HG02981 (cell line): Measurements from ENCODE around the gene RPP21.

ENCODE experiments used
- ATAC-seq: cut with Tn5 transposase; IDR thresholded peaks from one replicate; pipeline ENCODE4 v1.9.1; 2021; ENCODE audit warnings: mild to moderate bottlenecking, moderate library complexity; ENCODE audit not compliant: unreplicated experiment

RPP21 gene

DNA sequence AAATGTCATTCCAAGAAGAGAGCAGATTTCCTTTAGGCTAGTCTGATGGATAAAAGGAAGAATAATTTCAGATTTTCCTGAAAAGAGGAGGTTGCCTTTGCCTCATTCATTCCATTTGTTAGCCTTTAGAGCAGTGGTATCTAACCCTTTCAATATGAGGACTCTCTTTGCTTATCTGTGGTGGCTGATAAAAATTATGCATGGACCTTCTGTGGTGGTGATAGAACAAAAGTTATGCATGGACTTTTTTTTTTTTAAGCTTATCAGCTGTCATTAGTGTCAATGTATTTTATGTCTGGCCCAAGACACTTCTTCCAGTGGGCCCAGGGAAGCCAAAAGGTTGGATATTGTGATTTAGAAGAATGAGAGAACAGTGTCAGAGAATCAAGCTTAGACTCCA, 16.6 kb upstream of the RPP21 start:
- ATAC-seq = no peak

DNA sequence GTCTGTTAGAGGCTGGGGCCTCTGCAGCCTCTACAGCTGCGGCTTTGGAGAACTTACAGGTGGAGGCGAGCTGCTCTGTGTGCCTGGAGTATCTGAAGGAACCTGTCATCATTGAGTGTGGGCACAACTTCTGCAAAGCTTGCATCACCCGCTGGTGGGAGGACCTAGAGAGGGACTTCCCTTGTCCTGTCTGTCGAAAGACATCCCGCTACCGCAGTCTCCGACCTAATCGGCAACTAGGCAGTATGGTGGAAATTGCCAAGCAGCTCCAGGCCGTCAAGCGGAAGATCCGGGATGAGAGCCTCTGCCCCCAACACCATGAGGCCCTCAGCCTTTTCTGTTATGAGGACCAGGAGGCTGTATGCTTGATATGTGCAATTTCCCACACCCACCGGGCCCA, 15.6 kb upstream of the RPP21 start:
- no peak for ATAC-seq

DNA sequence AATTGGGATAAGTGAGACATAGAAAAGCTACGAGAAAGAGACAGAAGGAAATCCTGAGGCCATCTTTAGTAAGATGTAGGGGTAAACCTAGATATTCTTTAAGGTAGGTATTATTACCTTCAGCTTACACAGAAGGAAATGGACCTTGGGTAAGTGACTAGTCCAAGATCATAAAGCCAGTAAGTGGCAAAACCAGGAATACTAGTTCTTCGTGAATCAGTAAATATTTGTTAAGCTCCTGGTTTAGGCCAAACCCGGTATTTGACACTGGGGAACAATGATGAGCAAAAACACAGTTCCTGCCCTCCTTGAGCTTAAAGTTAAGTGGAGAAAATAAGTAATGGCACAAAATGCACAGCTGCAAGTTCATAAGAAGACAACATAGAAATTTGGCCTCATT, 13.0 kb upstream of the RPP21 start:
- ATAC-seq = no peak

DNA sequence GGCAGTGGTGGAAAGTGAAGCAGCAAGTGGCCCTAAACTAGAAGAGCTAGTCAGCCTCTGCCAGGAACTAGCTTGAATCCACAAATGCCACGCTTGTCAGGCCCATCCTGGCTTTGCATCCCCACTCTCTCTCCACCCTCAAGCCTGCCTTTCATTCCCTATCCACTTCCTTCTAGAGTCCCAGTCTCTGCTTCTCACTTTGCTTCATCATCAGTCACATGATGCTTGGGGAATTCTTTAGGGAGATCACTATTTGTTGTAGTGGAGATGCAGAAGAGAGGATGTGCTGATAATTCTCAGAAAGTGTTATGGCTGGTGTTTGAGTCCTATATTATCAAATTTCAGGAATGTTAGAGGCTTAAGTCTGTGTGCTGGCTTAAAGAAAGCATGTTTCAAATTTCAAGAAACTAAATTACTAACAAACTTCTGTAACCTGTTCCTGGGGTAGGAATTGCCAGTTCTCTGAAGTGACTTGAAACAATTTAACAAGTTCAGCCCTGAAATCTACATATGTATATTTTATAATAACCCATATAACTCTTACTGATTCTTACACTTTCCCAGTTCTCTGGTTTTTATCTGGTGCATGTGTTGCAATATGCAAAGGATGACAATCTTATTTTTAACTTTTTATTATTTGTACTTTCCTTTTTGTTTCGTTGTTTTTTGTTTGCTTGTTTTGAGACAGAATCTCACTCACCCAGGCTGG, 10.7 kb upstream of the RPP21 start:
- ATAC-seq = no peak

DNA sequence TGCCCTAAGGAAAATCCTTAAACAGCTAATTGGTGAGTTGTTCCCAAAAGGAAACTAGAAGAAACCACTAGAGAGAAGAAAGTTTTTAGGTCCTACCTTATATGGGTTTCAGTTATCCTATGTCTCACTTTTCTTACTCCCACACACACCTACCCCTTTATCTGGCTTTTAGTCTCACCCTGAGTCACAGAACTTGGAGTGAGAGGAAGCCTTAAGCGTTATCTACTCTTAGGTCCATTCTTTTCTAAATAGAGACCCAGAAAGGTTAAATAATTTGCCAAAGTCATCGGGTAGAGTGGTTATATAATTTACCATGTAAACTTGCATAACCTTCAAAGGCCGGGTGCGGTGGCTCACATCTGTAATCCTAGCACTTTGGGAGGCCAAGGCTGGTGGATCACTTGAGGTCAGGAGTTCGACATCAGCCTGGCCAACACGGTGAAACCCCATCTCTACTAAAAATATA, 4.3 kb upstream of the RPP21 start:
- ATAC-seq = no peak

DNA sequence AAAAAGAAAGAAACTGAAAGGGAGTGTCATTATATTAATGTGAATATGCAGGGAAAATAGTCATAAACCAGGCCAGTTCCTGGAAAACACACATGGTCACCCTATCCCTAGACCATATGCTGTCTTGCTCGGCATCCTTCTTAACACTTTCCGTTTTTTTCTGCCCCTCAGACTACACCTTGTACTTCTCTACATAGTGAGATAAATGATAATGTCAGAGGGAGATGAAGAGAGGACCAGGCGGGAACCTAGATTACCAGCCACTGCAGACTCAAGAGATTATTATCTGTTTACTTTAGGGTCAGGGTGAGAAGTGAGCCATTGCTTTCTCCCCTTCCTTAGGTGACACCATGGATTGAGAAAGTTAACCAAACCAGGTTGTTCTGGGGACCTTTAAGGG, 3.7 kb upstream of the RPP21 start:
- no peak for ATAC-seq

DNA sequence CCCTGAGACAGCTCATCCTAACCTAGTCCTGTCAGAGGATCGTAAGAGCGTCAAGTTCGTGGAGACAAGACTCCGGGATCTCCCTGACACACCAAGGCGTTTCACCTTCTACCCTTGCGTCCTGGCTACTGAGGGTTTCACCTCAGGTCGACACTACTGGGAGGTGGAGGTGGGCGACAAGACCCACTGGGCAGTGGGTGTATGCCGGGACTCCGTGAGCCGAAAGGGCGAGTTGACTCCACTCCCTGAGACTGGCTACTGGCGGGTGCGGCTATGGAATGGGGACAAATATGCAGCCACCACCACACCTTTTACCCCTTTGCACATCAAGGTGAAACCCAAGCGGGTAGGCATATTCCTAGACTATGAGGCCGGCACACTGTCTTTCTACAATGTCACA, 3.2 kb upstream of the RPP21 start:
- ATAC-seq = no peak

DNA sequence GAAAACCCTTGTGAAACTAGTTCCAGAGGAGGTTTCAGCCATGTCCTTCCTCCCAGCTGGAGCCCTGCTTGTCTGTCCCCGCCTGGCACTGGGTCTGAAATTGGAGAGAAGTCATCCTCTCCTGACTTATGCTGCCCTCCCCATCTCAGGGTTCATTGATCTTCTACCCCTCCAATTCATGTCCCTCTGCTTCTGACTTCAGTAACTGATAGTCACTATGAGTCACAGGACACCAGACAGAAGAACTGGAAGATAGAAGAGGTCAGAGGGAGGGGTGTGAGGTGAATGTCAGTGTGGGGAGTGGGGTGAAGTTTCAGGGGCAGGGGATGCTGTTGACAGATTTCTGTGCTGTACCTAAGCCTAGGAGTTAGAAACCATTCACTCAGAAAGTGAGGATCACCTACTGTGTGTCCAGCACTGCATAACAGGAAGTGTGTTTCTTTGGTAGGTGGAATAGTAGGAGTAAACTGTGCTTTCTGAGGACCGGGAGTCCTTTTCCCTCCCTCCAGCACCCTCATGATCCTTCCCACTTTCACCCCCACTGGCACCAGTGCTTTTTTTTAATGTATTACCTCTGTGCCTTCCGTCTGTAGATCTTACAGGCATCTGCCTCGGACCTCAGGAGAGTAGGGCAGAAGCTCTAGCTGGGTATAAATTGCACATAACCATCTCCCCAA, 627 bp upstream of the RPP21 start:
- ATAC-seq = no peak

DNA sequence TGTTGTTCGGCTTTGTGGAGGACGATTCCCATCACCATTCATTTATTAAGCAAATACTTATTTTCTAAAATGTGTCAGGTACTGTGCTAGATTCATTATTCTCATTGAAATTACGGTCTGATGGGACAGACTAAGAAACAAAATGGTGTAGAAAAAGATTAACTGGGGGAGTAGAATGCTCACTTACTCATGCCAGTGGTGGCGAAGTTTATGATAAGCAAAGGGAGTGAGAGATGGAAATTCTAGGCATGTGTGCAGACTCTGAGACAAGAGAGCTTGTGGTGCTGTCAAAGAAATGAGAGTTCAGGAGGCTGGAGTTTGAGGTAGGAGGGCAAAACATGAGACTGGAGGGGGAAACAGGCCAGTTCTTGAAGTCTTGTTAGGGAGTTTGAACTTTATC, 896 bp downstream of the RPP21 start:
- no peak for ATAC-seq

DNA sequence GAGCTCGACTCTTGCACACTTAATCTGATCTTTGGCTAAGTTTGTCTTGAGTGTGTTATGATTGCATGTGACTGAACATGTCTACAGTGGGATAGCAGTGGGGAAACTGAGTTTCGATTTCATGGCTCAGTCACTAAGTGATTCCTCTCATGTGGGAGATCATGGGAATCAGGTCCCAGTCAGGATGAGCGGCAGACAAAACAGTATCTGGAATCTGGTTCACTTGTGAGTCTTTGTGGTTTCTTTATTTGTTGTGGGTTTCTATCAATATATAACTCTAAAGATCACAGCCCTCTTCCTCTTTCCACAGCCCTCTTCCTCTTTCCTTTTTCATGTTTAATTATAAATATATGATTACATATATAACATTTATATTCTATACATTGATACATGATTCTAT, 4.0 kb downstream of the RPP21 start:
- no peak for ATAC-seq

DNA sequence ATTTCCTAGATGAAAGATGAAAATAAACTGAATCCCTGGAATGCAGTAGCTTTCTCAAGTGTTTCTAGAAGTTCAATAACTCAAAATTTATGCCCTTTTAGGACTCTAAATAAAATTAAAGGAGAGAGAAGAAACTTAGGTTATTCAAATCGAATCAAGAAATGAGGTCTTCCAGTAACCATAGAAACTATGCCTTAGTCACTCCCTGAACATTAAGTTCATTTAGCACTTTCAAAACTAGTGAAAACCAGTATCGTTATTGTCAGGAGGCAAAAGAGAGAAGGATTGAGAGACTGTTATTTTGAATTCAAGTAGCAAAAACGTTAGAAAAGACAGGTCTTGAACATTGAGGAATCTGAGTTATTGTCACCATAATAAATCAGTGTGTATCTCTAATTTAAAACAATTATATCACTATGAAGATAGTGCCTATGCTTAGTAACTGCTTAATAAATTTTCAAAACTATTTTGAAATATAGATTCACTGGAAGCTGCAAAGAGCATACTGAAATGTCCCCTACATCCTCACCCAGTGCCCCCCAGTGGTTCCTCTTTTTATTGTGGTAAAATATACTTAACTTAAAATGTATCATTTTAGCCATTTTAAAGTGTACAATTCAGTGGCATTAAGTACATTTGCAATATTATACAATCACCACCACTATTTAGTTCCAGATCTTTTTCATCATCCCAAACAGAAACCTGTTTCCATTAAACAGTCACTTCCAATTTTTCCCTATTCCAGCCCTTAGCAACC, 4.6 kb downstream of the RPP21 start:
- no peak for ATAC-seq

DNA sequence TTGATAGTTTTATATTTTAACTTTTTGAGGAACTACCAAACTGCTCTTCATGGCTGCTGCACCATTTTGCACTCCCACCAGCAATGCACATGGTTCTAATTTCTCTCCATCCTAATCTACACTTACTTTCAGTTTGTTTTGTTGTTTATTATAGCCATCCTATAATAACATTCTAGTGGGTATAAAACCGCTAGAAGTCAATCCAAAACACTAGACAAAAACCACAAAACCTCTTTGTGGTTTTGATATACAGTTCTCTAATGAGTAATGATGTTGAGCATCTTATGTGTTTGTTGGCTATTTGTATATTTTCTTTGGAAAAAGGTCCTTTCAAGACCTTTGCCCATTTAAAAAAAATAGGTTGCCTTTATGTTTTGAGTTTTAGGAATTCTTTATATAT, 5.6 kb downstream of the RPP21 start:
- ATAC-seq = no peak

DNA sequence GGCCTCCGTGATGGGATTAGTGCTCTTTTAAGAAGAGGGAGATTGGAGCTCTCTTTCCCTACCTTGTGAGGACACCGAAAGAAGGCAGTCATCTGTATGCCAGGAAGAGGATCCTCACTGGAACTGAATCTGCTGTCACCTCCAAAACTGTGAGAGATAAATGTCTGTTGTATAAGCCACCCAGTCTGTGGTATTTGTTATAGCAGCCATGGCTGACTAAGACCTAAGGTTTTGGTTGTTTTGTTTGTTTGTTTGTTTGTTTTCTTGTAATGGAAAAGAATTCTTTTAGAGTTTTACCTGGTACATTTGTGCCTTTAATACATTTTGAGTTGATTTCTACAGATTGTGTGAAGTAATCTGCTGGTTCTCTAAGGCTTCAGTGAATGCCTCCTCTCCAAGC, 7.6 kb downstream of the RPP21 start:
- no peak for ATAC-seq

DNA sequence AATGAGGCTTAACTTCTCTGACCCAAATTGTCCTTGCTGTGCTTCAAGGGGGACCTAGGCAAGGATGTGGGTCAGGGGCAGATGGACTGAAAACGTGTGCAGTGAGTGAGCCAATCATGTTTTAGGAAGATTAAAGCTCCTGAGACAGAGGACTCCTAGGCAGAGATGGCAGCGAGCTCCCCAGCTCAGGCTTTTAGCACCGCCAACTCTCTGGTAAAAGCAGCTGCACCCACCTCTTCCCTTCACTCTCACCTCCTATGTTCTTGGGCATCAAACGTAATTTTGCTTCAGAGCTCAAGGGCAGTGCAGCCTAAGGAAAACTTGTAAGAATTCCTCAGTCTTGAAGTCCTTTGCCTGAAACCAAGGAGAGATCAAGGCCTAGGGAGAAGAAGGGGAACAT, 10.3 kb downstream of the RPP21 start:
- no peak for ATAC-seq

DNA sequence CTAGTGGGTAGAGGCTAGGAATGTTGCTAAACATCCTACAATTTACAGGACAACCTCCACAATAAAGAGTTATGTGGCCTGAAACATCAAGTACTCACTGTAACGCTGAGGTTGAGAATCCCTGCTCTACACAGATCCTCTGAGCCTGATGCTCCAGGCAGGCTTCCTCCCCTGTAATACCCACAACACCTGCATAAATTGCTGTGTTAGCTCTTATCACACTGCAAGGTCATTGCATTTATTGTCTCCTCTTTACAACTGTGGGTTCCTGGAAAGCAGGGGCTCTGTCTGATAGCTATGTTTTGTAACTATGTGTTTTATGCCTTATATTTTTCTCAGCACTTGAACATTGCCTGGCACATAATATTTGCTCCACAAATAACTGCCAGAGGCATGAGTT, 11.6 kb downstream of the RPP21 start:
- no peak for ATAC-seq

DNA sequence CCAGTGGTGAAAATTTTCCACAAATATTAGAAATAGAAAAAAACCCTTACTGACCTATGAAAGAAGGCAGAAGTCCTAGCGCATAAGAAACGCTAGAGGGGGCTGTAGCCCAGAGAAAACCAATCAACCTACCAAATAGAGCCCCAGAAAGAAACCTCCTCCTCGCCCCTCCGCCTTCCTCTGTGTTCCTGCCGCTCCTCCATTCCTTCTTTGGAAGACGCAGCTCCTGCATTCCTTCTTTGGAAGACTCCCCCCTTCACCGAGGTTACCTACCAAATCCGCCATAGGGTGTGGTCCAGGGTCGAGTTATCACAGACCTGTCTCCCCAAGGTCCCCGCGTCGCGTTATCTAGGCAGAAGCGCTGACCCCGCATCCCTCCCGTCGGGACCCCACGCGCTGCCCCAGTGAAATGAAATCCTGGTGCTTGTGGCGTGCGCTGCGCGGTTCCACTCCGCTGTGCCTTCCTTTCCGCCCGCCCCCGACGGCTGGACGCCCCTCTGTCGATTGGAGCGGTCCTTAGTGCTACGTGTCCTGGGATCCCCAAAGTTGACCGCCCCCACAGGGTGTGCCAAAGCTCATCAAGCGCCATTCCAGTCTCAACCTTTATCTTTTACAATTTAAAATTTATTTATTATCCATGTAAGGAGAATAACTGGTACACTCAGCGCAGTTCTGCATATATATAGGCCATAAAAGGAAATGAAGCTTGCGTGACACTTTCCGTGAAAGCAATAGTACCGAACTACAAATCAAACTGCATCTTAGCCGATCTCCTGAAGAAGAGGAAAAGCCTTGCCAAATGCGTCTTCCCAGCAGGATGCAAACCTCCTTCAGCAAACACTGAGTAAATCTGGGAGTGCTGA, 13.0 kb downstream of the RPP21 start:
- no peak for ATAC-seq

DNA sequence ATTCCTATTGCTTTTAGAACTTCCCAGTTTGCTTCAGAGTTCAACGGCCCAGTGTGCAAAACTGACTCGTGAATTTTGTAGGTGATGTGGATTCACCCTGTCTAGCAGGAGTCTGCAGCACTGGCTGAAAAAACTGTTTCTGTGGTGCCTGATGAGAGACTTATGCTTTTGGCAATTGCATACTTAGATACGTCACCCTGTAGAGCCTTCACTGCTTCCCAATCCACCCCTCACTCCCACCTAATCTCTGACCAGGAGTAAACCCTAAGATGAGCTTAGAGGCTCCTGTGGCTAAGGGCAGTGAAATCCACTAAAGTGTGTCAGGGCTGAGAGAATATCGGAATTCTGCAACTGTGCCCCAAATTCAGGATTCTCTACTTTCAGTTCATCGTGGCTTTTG, 14.3 kb downstream of the RPP21 start:
- ATAC-seq = no peak

DNA sequence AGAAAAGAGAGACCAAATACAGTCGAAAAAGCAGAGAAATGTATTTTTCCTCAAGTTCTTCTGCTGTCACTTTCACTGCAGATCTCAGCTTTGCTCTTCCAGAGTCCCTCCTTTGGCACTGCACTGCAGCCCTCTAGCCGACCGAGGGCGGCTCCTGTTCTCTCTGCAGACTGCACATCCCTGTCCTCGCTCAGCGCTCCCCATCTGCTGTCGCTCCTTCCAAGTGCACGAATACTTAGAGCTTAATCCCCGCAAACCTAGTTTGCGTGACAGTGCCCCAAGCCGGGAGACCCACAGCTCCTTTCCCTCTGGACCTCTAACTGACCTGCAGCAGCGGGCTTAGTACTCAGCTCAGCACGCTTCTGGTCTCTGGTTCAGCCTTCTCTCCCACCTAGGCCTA, 15.2 kb downstream of the RPP21 start:
- no peak for ATAC-seq

DNA sequence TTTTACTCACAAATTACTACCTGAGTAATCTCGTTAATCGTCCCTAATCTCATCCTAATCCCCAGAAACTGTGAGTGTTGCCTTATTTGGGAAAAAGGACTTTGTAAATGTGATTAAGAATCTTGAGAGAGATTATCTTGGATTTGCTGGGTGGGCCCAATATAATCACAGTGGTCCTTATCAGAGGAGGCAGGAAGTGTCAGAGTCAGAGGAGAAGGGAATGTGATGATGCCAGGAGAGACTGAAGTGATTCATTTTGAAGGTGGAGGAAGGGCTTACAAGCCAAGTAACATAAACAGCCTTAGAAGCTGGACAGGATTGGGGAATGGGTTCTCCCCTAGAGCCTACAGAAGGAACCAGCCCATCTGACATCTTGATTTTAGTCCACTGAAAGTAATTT, 16.7 kb downstream of the RPP21 start:
- no peak for ATAC-seq

DNA sequence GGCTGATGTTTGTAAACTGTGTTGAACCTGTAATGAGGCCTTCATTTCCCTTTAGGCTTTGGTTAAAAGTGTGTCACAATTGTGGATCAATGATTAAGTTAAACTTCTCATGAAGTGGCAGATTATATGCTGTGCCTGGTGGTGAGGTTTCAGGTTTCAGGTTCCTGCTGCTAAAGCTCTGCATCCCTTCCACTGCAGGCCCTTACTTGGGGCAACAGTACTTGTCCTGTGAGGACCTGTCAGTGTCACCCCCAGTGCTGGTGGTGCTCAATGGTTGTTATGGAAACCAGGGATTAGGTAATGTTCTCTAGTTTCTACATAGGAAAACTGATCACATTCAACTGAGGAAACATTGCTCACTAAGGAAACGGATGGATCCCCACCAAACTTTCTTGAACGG, 18.5 kb downstream of the RPP21 start:
- no peak for ATAC-seq

DNA sequence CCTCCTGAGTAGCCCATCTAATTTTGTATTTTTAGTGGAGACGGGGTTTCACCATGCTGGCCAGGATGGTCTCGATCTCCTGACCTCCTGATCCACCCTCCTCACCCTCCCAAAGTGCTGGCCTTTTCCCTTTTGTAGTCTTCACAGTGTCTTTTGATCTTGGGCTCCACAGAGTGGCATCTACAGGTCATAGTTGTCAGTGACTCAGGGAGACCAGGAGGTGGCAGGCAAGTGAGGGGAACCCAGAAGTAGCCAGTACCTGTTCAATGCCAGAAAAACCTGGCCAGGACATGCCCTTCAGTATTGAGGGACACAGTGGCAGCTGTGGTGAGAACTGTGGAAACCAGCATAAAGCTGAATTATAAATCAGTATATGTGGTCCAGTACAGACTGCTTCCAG, 19.6 kb downstream of the RPP21 start:
- ATAC-seq = no peak
